Right lobe of liver (tissue), 4 donors: ENCODE data around the gene ZAR1.

Experiments
- CTCF ChIP-seq, 4 donors: fragments of 200-600 bp in 3 of 4; fragments of 450-650 bp in 1 of 4; IDR thresholded peaks; one replicate each; pipeline versions ENCODE4 v1.5.1 to v1.8.0; 2016 to 2022; ENCODE audit warnings: antibody characterized with exemption in 4 of 4, mild to moderate bottlenecking in 2 of 4
- POLR2A ChIP-seq: fragments of 450-650 bp; IDR thresholded peaks from one replicate; pipeline ENCODE4 v1.6.1; 2017; ENCODE audit warnings: antibody characterized with exemption, mild to moderate bottlenecking
- donor health status: DM: no; HTN: no; CAD: no.
- donor health status: DM: no; HTN: no; CAD: no.
- donor health status: DM: no; HTN: yes; CAD: no.

GRCh38 chr4:48498895-48499294 is 8.8 kb downstream of the ZAR1 start:
- no peak for TF ChIP-seq CTCF (IDR thresholded peaks at IDR 0.05)
- TF ChIP-seq POLR2A: no peak
